ENCODE measurements around the gene FLRT2.

Gene FLRT2

DNA sequence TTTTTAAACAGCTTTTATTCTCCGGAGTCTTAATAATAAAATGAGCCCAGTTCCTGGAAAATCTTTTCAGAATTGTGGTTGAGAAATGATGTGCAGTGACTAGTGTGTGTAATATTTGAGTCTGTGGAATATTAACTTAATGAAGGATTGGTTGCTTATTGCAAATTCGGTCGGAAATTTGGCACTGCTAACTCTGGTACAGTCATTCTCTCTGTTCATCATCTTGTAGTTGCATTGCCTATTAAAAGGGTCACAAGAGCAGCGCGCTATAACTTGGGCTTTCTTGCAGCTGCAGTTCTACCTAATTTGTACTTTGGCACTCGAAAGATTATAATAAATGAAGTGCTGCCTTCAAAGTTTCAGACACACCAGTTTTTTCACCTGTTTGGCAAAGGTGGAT, 146.0 kb downstream of the FLRT2 start:
- DNase-seq, result no peak

DNA sequence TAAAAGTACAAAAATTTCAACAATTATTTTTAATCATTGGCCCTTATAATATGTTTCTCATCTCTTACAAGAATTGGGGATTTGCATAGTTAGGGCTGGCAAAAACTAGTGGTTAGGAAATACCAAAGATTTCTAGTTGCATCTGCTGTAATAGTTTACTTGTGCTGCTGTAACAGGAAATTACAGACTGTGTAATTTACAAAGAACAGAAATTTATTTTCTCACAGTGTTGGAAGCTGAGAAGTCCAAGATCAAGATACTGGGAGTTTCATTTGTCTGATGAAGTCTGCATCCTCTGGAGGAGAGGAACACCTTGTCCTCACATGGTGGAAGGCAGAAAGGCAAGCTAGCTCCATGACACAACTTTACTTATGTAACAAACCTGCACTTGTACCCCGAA, 157.0 kb downstream of the FLRT2 start:
- DNase-seq, result peak; percentile 29

DNA sequence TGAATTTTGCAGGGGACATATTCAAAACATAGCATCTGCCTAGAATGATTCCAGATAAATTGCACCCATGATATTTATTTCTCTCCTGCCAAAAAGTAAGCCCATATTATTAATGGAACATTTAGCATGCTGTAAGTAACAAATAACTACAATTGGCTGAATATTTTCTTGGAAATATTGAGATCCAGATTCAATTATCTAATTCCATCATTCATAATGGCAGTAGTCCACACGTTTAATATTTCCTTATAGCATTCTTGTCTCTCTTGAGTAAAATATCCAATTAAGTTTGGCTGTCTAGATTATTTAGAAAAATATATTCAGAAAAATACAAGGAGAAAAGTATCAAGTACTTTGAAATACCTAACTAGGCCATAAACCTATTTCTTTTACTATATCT, 157.5 kb downstream of the FLRT2 start:
- no peak for DNase-seq

DNA sequence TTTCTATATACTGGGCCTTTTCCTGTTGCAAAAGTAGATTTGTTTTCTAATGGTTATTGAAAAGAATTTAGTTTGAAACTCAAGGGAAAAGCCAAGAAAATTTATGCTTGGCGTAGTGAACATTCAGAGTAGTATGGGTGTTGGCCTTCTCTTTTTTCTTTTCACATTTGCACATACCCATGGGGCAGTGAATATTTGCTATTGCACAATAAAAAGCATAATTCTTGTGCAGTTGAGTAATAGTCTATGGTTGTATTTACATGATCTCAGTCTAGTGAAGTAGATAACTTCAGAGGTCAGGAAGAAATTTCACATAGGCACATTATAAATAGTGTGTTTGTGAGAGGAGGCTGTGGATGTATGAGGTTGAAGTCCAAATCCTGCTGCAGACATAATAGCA, 158.1 kb downstream of the FLRT2 start:
- peak; percentile 66 for DNase-seq

DNA sequence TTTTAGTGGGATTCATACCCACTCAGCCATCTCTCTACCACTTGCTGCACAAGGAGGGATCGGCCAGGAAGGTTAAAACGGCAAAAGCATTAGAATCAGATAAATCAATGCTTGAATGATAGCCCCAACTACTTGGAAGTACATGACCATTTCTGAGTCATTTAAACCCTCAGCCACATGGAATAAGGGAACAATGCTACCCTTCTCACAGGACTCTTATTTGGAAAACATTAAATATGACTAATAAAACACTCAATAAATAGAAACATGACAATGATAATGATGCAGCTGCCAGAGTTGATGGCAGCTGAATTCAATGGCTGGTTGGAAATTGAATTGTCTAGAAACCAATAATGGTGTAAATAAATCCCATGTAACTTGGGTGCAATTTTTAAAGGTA, 165.4 kb downstream of the FLRT2 start:
- no peak for DNase-seq

DNA sequence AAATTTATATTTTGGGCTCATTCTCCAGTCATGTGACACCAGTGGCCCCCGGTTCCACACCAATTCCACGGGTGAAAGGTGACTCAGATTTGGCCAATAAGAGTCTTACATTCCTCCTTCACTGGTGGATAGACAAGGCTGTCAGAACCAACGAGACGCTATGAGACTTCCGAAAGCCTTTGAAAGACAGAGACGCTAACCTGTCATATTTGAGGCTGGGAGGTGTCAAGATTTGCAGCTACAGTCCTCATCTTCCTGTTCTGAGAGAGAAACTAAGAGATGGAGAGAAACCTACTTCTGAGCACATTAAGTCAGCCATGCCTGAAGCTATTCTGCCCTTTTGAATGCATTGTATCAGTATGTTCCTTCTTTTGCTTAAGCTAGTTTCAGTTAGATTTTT, 171.2 kb downstream of the FLRT2 start:
- DNase-seq, result no peak

DNA sequence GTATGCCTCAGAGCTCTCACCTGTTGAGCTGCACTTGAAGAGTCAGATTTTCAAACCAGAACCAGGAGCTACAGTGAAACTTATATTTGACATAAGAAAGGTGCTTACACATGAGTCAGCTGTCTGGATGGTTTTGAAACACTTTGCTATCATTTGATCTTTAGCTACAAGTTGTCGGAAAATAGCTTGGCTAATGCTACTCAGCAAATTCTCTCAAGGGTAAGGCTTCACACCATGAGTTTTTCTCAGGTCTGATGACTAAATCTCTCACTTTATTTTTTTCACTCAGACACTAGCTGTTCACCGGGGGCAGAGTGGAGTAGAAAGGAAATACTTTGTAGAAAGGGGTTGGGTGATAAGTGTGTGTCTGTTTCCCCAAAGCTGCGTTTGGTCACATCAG, 171.8 kb downstream of the FLRT2 start:
- DNase-seq, result peak; percentile 5

DNA sequence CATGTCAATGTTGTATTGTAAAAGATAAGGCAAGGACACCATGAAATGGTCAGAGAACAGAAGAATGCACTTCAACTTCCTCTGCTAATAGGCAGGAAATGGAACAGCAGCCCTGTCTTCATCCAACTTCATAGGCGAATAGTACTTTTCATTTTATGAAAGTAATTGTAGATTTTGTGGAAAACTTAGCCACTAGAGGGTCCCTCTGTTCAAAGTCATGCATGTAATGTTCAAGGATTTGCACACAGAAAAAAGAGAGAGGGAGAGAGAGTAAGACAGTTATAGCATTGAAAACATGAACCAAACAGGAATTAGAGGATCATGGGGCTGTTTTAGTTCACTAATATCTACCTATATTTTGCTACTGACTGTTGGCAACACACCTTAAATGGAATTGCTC, 172.2 kb downstream of the FLRT2 start:
- DNase-seq, result peak; percentile 8

DNA sequence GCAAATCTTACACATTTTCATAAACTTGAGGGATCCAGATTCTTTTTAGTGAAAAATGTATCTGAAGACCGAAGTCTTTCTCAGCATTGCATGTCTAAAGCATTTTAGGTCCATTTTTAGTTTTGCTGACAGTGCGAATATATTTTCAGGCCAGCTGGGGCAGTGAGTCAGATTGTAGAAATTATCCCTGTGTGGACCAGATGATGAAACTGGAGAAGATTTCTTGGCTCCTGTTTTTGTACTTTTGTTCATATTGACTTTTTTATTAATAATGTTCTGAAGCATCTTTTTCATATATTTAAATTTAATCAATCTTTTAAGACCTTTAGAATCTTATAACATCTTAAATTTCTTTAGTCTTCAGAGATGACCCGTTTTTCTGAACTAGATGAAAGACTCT, 173.1 kb downstream of the FLRT2 start:
- DNase-seq, result peak; percentile 57

Data from fibroblast of skin of right quadriceps (primary cell).